Measurements from ENCODE around the gene HDDC3.

DNA sequence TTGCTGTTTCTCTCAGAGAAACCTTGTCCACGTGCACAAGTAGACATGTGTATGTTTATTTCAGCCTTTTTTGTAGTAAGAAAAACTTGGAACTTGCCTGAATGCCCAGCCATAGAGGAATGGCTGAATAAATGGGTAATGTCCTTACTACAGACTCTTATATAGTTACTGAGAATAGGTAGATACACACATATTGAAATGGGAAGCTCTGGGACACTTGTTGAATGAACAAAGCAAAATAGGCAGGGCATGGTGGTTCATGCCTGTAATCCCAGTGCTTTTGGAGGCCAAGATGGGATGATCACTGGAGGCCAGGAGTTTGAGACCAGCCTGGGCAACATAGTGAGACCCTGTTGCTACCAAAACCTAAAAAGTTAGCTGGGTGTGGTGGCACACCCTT lies 4.5 kb upstream of the HDDC3 start:
- TF ChIP-seq POLR2A (IDR thresholded peaks at IDR 0.05; ENCODE audit: low read depth, low read length), result no peak
- no peak for TF ChIP-seq TAF1 (IDR thresholded peaks at IDR 0.05; ENCODE audit: borderline replicate concordance, low read depth, low read length)
- no peak for TF ChIP-seq POLR2AphosphoS5 (IDR thresholded peaks at IDR 0.05; ENCODE audit: low read depth, low read length)

All from GM12892 (cell line).